Measurements from ENCODE around the gene ITGAX.

Gene ITGAX

GRCh38 chr16:31400191-31400590 lies 45.2 kb downstream of the ITGAX start:
- Histone ChIP-seq H3K36me3 (replicated peaks) (no peaks in the 10 kb centered on the region), H3K4me1 (no peaks in the 10 kb centered on the region), H3K27me3 (ENCODE audit: low read depth) (no peaks in the 10 kb centered on the region), H3K4me3 (no peak overlapping the region), H3K9me3 (no peaks in the 10 kb centered on the region)
- in situ Hi-C loops (cut with MboI; ENCODE audit: low sequenced_read_pairs), result no loop called here
- DNase-seq (ENCODE audit: low spot score in 2 of 2), result no peak

GRCh38 chr16:31401436-31401835 lies 46.5 kb downstream of the ITGAX start:
- Histone ChIP-seq H3K4me3 (no peak overlapping the region), H3K36me3 (replicated peaks) (no peaks in the 10 kb centered on the region), H3K4me1 (no peaks in the 10 kb centered on the region), H3K9me3 (no peaks in the 10 kb centered on the region), H3K27me3 (ENCODE audit: low read depth) (no peaks in the 10 kb centered on the region)
- in situ Hi-C loops (cut with MboI; ENCODE audit: low sequenced_read_pairs), result no loop called here
- no peak for DNase-seq (ENCODE audit: low spot score in 2 of 2)

GRCh38 chr16:31402687-31403086 lies 47.7 kb downstream of the ITGAX start:
- no peaks in the 10 kb centered on the region for H3K27me3 ChIP-seq (ENCODE audit: low read depth)
- in situ Hi-C loops (cut with MboI; ENCODE audit: low sequenced_read_pairs), result no loop called here
- no peaks in the 10 kb centered on the region for H3K4me1 ChIP-seq
- H3K36me3 ChIP-seq (replicated peaks), result no peaks in the 10 kb centered on the region
- no peak overlapping the region for H3K4me3 ChIP-seq
- DNase-seq (ENCODE audit: low spot score in 2 of 2), result no peak
- H3K9me3 ChIP-seq, result no peaks in the 10 kb centered on the region

- DNase-seq (ENCODE audit: low spot score in 2 of 2), result no peak
- Histone ChIP-seq H3K36me3 (replicated peaks) (no peaks in the 10 kb centered on the region), H3K4me3 (no peak overlapping the region), H3K4me1 (no peaks in the 10 kb centered on the region), H3K27me3 (ENCODE audit: low read depth) (no peaks in the 10 kb centered on the region), H3K9me3 (no peaks in the 10 kb centered on the region)
- in situ Hi-C loops (cut with MboI; ENCODE audit: low sequenced_read_pairs), result no loop called here
These were observed 48.8 kb downstream of the ITGAX start for GRCh38 chr16:31403590-31404352.

GRCh38 chr16:31404353-31405064 lies 49.5 kb downstream of the ITGAX start:
- in situ Hi-C loops (cut with MboI; ENCODE audit: low sequenced_read_pairs), result no loop called here
- Histone ChIP-seq H3K36me3 (replicated peaks) (no peaks in the 10 kb centered on the region), H3K9me3 (no peaks in the 10 kb centered on the region), H3K27me3 (ENCODE audit: low read depth) (no peaks in the 10 kb centered on the region), H3K4me1 (no peaks in the 10 kb centered on the region), H3K4me3 (no peak overlapping the region)
- DNase-seq (ENCODE audit: low spot score in 2 of 2), result no peak

- H3K4me1 ChIP-seq, result no peaks in the 10 kb centered on the region
- no peaks in the 10 kb centered on the region for H3K9me3 ChIP-seq
- no peaks in the 10 kb centered on the region for H3K27me3 ChIP-seq (ENCODE audit: low read depth)
- in situ Hi-C loops (cut with MboI; ENCODE audit: low sequenced_read_pairs), result no loop called here
- DNase-seq (ENCODE audit: low spot score in 2 of 2), result no peak
- no peaks in the 10 kb centered on the region for H3K36me3 ChIP-seq (replicated peaks)
- H3K4me3 ChIP-seq, result no peak overlapping the region
These were observed 52.4 kb downstream of the ITGAX start for GRCh38 chr16:31407406-31407805.

- in situ Hi-C loops (cut with MboI; ENCODE audit: low sequenced_read_pairs), result no loop called here
- no peaks in the 10 kb centered on the region for H3K4me1 ChIP-seq
- no peaks in the 10 kb centered on the region for H3K27me3 ChIP-seq (ENCODE audit: low read depth)
- H3K36me3 ChIP-seq (replicated peaks), result no peaks in the 10 kb centered on the region
- DNase-seq (ENCODE audit: low spot score in 2 of 2), result no peak
- no peak overlapping the region for H3K4me3 ChIP-seq
- no peaks in the 10 kb centered on the region for H3K9me3 ChIP-seq
These were observed 54.5 kb downstream of the ITGAX start for GRCh38 chr16:31409433-31409832.

- Histone ChIP-seq H3K9me3 (no peaks in the 10 kb centered on the region), H3K4me3 (no peak overlapping the region), H3K27me3 (ENCODE audit: low read depth) (no peaks in the 10 kb centered on the region), H3K4me1 (no peaks in the 10 kb centered on the region), H3K36me3 (replicated peaks) (no peaks in the 10 kb centered on the region)
- DNase-seq (ENCODE audit: low spot score in 2 of 2), result no peak
- in situ Hi-C loops (cut with MboI; ENCODE audit: low sequenced_read_pairs), result no loop called here
These were observed 55.1 kb downstream of the ITGAX start for GRCh38 chr16:31410082-31410481.

GRCh38 chr16:31411024-31411844 lies 56.3 kb downstream of the ITGAX start:
- no peaks in the 10 kb centered on the region for H3K9me3 ChIP-seq
- H3K36me3 ChIP-seq (replicated peaks), result no peaks in the 10 kb centered on the region
- no peaks in the 10 kb centered on the region for H3K27me3 ChIP-seq (ENCODE audit: low read depth)
- in situ Hi-C loops (cut with MboI; ENCODE audit: low sequenced_read_pairs), result no loop called here
- H3K4me3 ChIP-seq, result no peak overlapping the region
- no peaks in the 10 kb centered on the region for H3K4me1 ChIP-seq
- no peak for DNase-seq (ENCODE audit: low spot score in 2 of 2)

- Histone ChIP-seq H3K4me3 (no peak overlapping the region), H3K27me3 (ENCODE audit: low read depth) (no peaks in the 10 kb centered on the region), H3K9me3 (no peaks in the 10 kb centered on the region; the same call in 1 of the 2 replicates), H3K36me3 (replicated peaks) (no peaks in the 10 kb centered on the region), H3K4me1 (no peaks in the 10 kb centered on the region)
- no peak for DNase-seq (ENCODE audit: low spot score in 2 of 2)
- in situ Hi-C loops (cut with MboI; ENCODE audit: low sequenced_read_pairs), result no loop called here
These were observed 57.8 kb downstream of the ITGAX start for GRCh38 chr16:31412750-31413149.

- no peaks in the 10 kb centered on the region; the same call in 1 of the 2 replicates for H3K9me3 ChIP-seq
- H3K36me3 ChIP-seq (replicated peaks), result no peaks in the 10 kb centered on the region
- DNase-seq (ENCODE audit: low spot score in 2 of 2), result no peak
- H3K27me3 ChIP-seq (ENCODE audit: low read depth), result no peaks in the 10 kb centered on the region
- H3K4me1 ChIP-seq, result no peaks in the 10 kb centered on the region
- no peak overlapping the region for H3K4me3 ChIP-seq
- in situ Hi-C loops (cut with MboI; ENCODE audit: low sequenced_read_pairs), result no loop called here
These were observed 58.4 kb downstream of the ITGAX start for GRCh38 chr16:31413381-31413780.

- no peak for DNase-seq (ENCODE audit: low spot score in 2 of 2)
These were observed 59.0 kb downstream of the ITGAX start for GRCh38 chr16:31413943-31414342.

GRCh38 chr16:31414706-31415105 lies 59.7 kb downstream of the ITGAX start:
- Histone ChIP-seq H3K4me1 (no peaks in the 10 kb centered on the region), H3K9me3 (no peaks in the 10 kb centered on the region; the same call in 1 of the 2 replicates), H3K36me3 (replicated peaks) (no peaks in the 10 kb centered on the region), H3K4me3 (no peak overlapping the region), H3K27me3 (ENCODE audit: low read depth) (no peaks in the 10 kb centered on the region)
- no peak for DNase-seq (ENCODE audit: low spot score in 2 of 2)
- in situ Hi-C loops (cut with MboI; ENCODE audit: low sequenced_read_pairs), result no loop called here

More at GRCh38 chr16:31413943-31414342, 59.0 kb downstream of the ITGAX start:
- H3K27me3 ChIP-seq (ENCODE audit: low read depth), result no peaks in the 10 kb centered on the region
- H3K4me1 ChIP-seq, result no peaks in the 10 kb centered on the region
- in situ Hi-C loops (cut with MboI; ENCODE audit: low sequenced_read_pairs), result no loop called here
- no peaks in the 10 kb centered on the region for H3K36me3 ChIP-seq (replicated peaks)
- no peak overlapping the region for H3K4me3 ChIP-seq
- no peaks in the 10 kb centered on the region; the same call in 1 of the 2 replicates for H3K9me3 ChIP-seq

- Histone ChIP-seq H3K9me3 (no peaks in the 10 kb centered on the region; the same call in 1 of the 2 replicates), H3K4me1 (no peaks in the 10 kb centered on the region), H3K36me3 (replicated peaks) (no peaks in the 10 kb centered on the region), H3K4me3 (no peak overlapping the region), H3K27me3 (ENCODE audit: low read depth) (no peaks in the 10 kb centered on the region)
- no peak for DNase-seq (ENCODE audit: low spot score in 2 of 2)
- in situ Hi-C loops (cut with MboI; ENCODE audit: low sequenced_read_pairs), result no loop called here
These were observed 61.4 kb downstream of the ITGAX start for GRCh38 chr16:31416371-31416770.
